ENCODE data around the gene KCNIP1. TPM values are rescaled to one million over a fixed set of nuclear protein-coding genes. Genes with fewer than 3 reads are reported as not detected.

KCNIP1 gene
- total RNA-seq, 1 donor, result not detected

GRCh38 chr5:170596482-170597044, 92.7 kb downstream of the KCNIP1 start:
- H3K4me1 ChIP-seq (ENCODE audit: insufficient read depth, low read length), result no peaks in the 10 kb centered on the region

GRCh38 chr5:170597109-170597751, 93.4 kb downstream of the KCNIP1 start:
- H3K27me3 ChIP-seq (ENCODE audit: insufficient read depth, low read length), result no peaks in the 10 kb centered on the region
- no peaks in the 10 kb centered on the region for H3K9me3 ChIP-seq (ENCODE audit: low read depth, low read length)
- no peaks in the 10 kb centered on the region for H3K4me1 ChIP-seq (ENCODE audit: insufficient read depth, low read length)
- no peak overlapping the region for H3K4me3 ChIP-seq (ENCODE audit: low read length)

More at GRCh38 chr5:170596482-170597044, 92.7 kb downstream of the KCNIP1 start:
- Histone ChIP-seq H3K27me3 (ENCODE audit: insufficient read depth, low read length) (no peaks in the 10 kb centered on the region), H3K4me3 (ENCODE audit: low read length) (no peak overlapping the region), H3K9me3 (ENCODE audit: low read depth, low read length) (no peaks in the 10 kb centered on the region)

- H3K4me1 ChIP-seq (ENCODE audit: insufficient read depth, low read length), result no peaks in the 10 kb centered on the region
- no peaks in the 10 kb centered on the region for H3K9me3 ChIP-seq (ENCODE audit: low read depth, low read length)
- no peaks in the 10 kb centered on the region for H3K27me3 ChIP-seq (ENCODE audit: insufficient read depth, low read length)
- no peak overlapping the region for H3K4me3 ChIP-seq (ENCODE audit: low read length)
Observed at GRCh38 chr5:170597872-170598271, 94.1 kb downstream of the KCNIP1 start.

GRCh38 chr5:170599756-170600155, 95.9 kb downstream of the KCNIP1 start:
- no peaks in the 10 kb centered on the region for H3K27me3 ChIP-seq (ENCODE audit: insufficient read depth, low read length)
- no peaks in the 10 kb centered on the region for H3K9me3 ChIP-seq (ENCODE audit: low read depth, low read length)
- H3K4me1 ChIP-seq (ENCODE audit: insufficient read depth, low read length), result no peaks in the 10 kb centered on the region
- H3K4me3 ChIP-seq (ENCODE audit: low read length), result no peak overlapping the region

GRCh38 chr5:170601619-170602018, 97.8 kb downstream of the KCNIP1 start:
- H3K27me3 ChIP-seq (ENCODE audit: insufficient read depth, low read length), result no peaks in the 10 kb centered on the region
- no peaks in the 10 kb centered on the region for H3K9me3 ChIP-seq (ENCODE audit: low read depth, low read length)
- H3K4me1 ChIP-seq (ENCODE audit: insufficient read depth, low read length), result no peaks in the 10 kb centered on the region
- H3K4me3 ChIP-seq (ENCODE audit: low read length), result no peak overlapping the region

GRCh38 chr5:170603109-170603508, 99.3 kb downstream of the KCNIP1 start:
- H3K27me3 ChIP-seq (ENCODE audit: insufficient read depth, low read length), result no peaks in the 10 kb centered on the region
- H3K9me3 ChIP-seq (ENCODE audit: low read depth, low read length), result no peaks in the 10 kb centered on the region
- H3K4me3 ChIP-seq (ENCODE audit: low read length), result no peak overlapping the region
- no peaks in the 10 kb centered on the region for H3K4me1 ChIP-seq (ENCODE audit: insufficient read depth, low read length)

GRCh38 chr5:170603578-170604565, 100.1 kb downstream of the KCNIP1 start:
- no peak overlapping the region for H3K4me3 ChIP-seq (ENCODE audit: low read length)
- H3K27me3 ChIP-seq (ENCODE audit: insufficient read depth, low read length), result no peaks in the 10 kb centered on the region
- H3K9me3 ChIP-seq (ENCODE audit: low read depth, low read length), result no peaks in the 10 kb centered on the region
- H3K4me1 ChIP-seq (ENCODE audit: insufficient read depth, low read length), result no peaks in the 10 kb centered on the region

GRCh38 chr5:170606941-170607340, 103.1 kb downstream of the KCNIP1 start:
- Histone ChIP-seq H3K4me3 (ENCODE audit: low read length) (no peak overlapping the region), H3K27me3 (ENCODE audit: insufficient read depth, low read length) (no peaks in the 10 kb centered on the region), H3K4me1 (ENCODE audit: insufficient read depth, low read length) (no peaks in the 10 kb centered on the region), H3K9me3 (ENCODE audit: low read depth, low read length) (no peaks in the 10 kb centered on the region)

- H3K27me3 ChIP-seq (ENCODE audit: insufficient read depth, low read length), result no peaks in the 10 kb centered on the region
- no peaks in the 10 kb centered on the region for H3K9me3 ChIP-seq (ENCODE audit: low read depth, low read length)
- H3K4me1 ChIP-seq (ENCODE audit: insufficient read depth, low read length), result no peaks in the 10 kb centered on the region
- no peak overlapping the region for H3K4me3 ChIP-seq (ENCODE audit: low read length)
Observed at GRCh38 chr5:170611449-170612090, 107.8 kb downstream of the KCNIP1 start.

- Histone ChIP-seq H3K27me3 (ENCODE audit: insufficient read depth, low read length) (no peaks in the 10 kb centered on the region), H3K4me3 (ENCODE audit: low read length) (no peak overlapping the region), H3K9me3 (ENCODE audit: low read depth, low read length) (no peaks in the 10 kb centered on the region), H3K4me1 (ENCODE audit: insufficient read depth, low read length) (no peaks in the 10 kb centered on the region)
Observed at GRCh38 chr5:170612256-170612678, 108.4 kb downstream of the KCNIP1 start.

GRCh38 chr5:170614065-170614490, 110.3 kb downstream of the KCNIP1 start:
- no peaks in the 10 kb centered on the region for H3K4me1 ChIP-seq (ENCODE audit: insufficient read depth, low read length)
- H3K4me3 ChIP-seq (ENCODE audit: low read length), result no peak overlapping the region
- no peaks in the 10 kb centered on the region for H3K9me3 ChIP-seq (ENCODE audit: low read depth, low read length)
- no peaks in the 10 kb centered on the region for H3K27me3 ChIP-seq (ENCODE audit: insufficient read depth, low read length)

GRCh38 chr5:170614720-170615119, 110.9 kb downstream of the KCNIP1 start:
- no peak overlapping the region for H3K4me3 ChIP-seq (ENCODE audit: low read length)
- H3K27me3 ChIP-seq (ENCODE audit: insufficient read depth, low read length), result no peaks in the 10 kb centered on the region
- H3K4me1 ChIP-seq (ENCODE audit: insufficient read depth, low read length), result no peaks in the 10 kb centered on the region
- no peaks in the 10 kb centered on the region for H3K9me3 ChIP-seq (ENCODE audit: low read depth, low read length)

- no peaks in the 10 kb centered on the region for H3K27me3 ChIP-seq (ENCODE audit: insufficient read depth, low read length)
- H3K9me3 ChIP-seq (ENCODE audit: low read depth, low read length), result no peaks in the 10 kb centered on the region
- H3K4me1 ChIP-seq (ENCODE audit: insufficient read depth, low read length), result no peaks in the 10 kb centered on the region
- H3K4me3 ChIP-seq (ENCODE audit: low read length), result no peak overlapping the region
Observed at GRCh38 chr5:170617533-170618490, 114.0 kb downstream of the KCNIP1 start.

- Histone ChIP-seq H3K27me3 (ENCODE audit: insufficient read depth, low read length) (no peaks in the 10 kb centered on the region), H3K4me3 (ENCODE audit: low read length) (no peak overlapping the region), H3K4me1 (ENCODE audit: insufficient read depth, low read length) (no peaks in the 10 kb centered on the region), H3K9me3 (ENCODE audit: low read depth, low read length) (no peaks in the 10 kb centered on the region)
Observed at GRCh38 chr5:170619869-170620268, 116.0 kb downstream of the KCNIP1 start.

Measured in mononuclear cell (primary cell).